ENCODE measurements around the gene NEK6. TPM values are rescaled to one million over a fixed set of nuclear protein-coding genes. Genes with fewer than 3 reads are reported as not detected.
A peak's percentile ranks its signal among the peaks of the same experiment; 100 is the strongest.

The NEK6 gene
- total and polyA plus RNA-seq, 3 donors from 2014 or later, result 11.5 to 21.5 (median 21.4) TPM

- Histone ChIP-seq H3K9me3 (no peaks in the 10 kb centered on the region), H3K4me1 (peaks cover 74% of the 10 kb centered on the region), H3K27ac (peak overlapping the region; percentile 79 to 85), H3K27me3 (no peaks in the 10 kb centered on the region), H3K4me3 (no peak overlapping the region), H3K36me3 (ENCODE audit: low read depth, missing control alignments) (no peaks in the 10 kb centered on the region)
- intact Hi-C loops (cut with DNase I; ENCODE audit: low total_unique reads), result no loop called here
- WGBS, 2 donors, result 64 to 75% methylated on average over 8 to 15 of the region's 15 CpGs
- TF ChIP-seq CTCF (IDR thresholded peaks at IDR 0.05), result no peak
- TF ChIP-seq POLR2A (IDR thresholded peaks at IDR 0.05), result no peak
- no peak for DNase-seq
Observed at GRCh38 chr9:124283228-124283814, 25.6 kb downstream of the NEK6 start.

DNA sequence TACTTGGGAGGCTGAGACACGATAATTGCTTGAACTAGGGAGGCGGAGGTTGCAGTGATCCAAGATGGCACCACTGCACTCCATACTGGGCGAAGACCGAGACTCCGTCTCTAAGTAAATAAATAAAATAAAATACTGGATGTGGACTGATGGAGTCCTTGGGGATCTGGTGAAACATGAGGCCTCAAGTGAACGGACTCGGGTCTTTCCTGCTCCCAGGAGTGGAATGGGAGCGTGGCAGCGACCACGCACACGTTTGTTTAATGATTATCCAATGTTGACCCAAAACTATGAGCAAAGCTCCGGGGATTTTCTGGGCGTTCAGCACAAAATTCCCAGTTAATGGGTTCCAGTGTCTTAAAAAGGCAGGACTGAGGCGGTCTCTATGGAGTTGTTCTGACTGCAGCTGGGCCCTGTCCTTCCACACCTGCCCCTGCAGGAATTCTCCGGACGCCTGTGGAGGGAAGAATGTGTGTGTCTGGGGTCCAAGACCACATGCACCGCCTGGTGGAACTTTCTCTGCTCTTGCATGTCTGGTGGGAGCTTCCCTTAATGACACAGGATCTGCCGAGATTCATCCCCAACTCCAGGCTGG, 26.6 kb downstream of the NEK6 start:
- 72 to 73% methylated on average over 17 to 18 of the region's 18 CpGs for WGBS, 2 donors

GRCh38 chr9:124284940-124285441, 27.2 kb downstream of the NEK6 start:
- 56 to 62% methylated on average over 15 to 18 of the region's 18 CpGs for WGBS, 2 donors
- Histone ChIP-seq H3K27ac (peak overlapping the region; percentile 72 to 88), H3K27me3 (no peaks in the 10 kb centered on the region), H3K36me3 (ENCODE audit: low read depth, missing control alignments) (no peaks in the 10 kb centered on the region), H3K4me1 (peaks cover 68% of the 10 kb centered on the region), H3K4me3 (no peak overlapping the region), H3K9me3 (no peaks in the 10 kb centered on the region)
- peak; percentile 66 for DNase-seq
- TF ChIP-seq POLR2A (IDR thresholded peaks at IDR 0.05), result no peak
- no peak for TF ChIP-seq CTCF (IDR thresholded peaks at IDR 0.05)
- intact Hi-C loops (cut with DNase I; ENCODE audit: low total_unique reads), result no loop called here

More for the DNA sequence above, 26.6 kb downstream of the NEK6 start:
- TF ChIP-seq CTCF (IDR thresholded peaks at IDR 0.05), result no peak
- TF ChIP-seq POLR2A (IDR thresholded peaks at IDR 0.05), result no peak
- Histone ChIP-seq H3K36me3 (ENCODE audit: low read depth, missing control alignments) (no peaks in the 10 kb centered on the region), H3K4me1 (peaks cover 74% of the 10 kb centered on the region), H3K4me3 (no peak overlapping the region), H3K27ac (peak overlapping the region; percentile 72 to 88), H3K9me3 (no peaks in the 10 kb centered on the region), H3K27me3 (no peaks in the 10 kb centered on the region)
- DNase-seq, result no peak
- intact Hi-C loops (cut with DNase I; ENCODE audit: low total_unique reads), result no loop called here

GRCh38 chr9:124285490-124285889, 27.7 kb downstream of the NEK6 start:
- DNase-seq, result no peak
- Histone ChIP-seq H3K9me3 (no peaks in the 10 kb centered on the region), H3K4me3 (no peak overlapping the region), H3K36me3 (ENCODE audit: low read depth, missing control alignments) (no peaks in the 10 kb centered on the region), H3K27ac (peak overlapping the region; percentile 72 to 88), H3K4me1 (peaks cover 63% of the 10 kb centered on the region), H3K27me3 (no peaks in the 10 kb centered on the region)
- intact Hi-C loops (cut with DNase I; ENCODE audit: low total_unique reads), result no loop called here
- TF ChIP-seq CTCF (IDR thresholded peaks at IDR 0.05) (no peak), POLR2A (IDR thresholded peaks at IDR 0.05) (no peak)
- 45 to 62% methylated on average over 1 to 11 of the region's 11 CpGs for WGBS, 2 donors

Data from testis (tissue), 3 donors.